ENCODE measurements around the gene MAP2K5. TPM values are rescaled to one million over a fixed set of nuclear protein-coding genes. Genes with fewer than 3 reads are reported as not detected.

Gene MAP2K5
- total RNA-seq, 1 donor from 2014 or later = 29.8 TPM

- H3K9me3 Mint-ChIP-seq = no peaks in the 10 kb centered on the region
- no peak overlapping the region for H3K4me3 Mint-ChIP-seq
- peaks cover 81% of the 10 kb centered on the region for H3K27me3 Mint-ChIP-seq (ENCODE audit: low read depth)
- no peak for TF ChIP-seq CTCF (IDR thresholded peaks at IDR 0.05; ENCODE audit: unreplicated experiment)
- no peaks in the 10 kb centered on the region for H3K36me3 Mint-ChIP-seq
- H3K27ac Mint-ChIP-seq = no peak overlapping the region
- H3K4me1 Mint-ChIP-seq = peaks cover 25% of the 10 kb centered on the region
- no peak for DNase-seq (ENCODE audit: low spot score in 2 of 2, unreplicated experiment in 2 of 2)
Observed at GRCh38 chr15:67827562-67828277, 285.2 kb downstream of the MAP2K5 start.

GRCh38 chr15:67828278-67828968 lies 285.9 kb downstream of the MAP2K5 start:
- peaks cover 86% of the 10 kb centered on the region for H3K27me3 Mint-ChIP-seq (ENCODE audit: low read depth)
- no peaks in the 10 kb centered on the region for H3K36me3 Mint-ChIP-seq
- H3K4me3 Mint-ChIP-seq = peak overlapping the region; percentile 15
- no peak for DNase-seq (ENCODE audit: low spot score in 2 of 2, unreplicated experiment in 2 of 2)
- H3K4me1 Mint-ChIP-seq = peaks cover 31% of the 10 kb centered on the region
- no peak overlapping the region for H3K27ac Mint-ChIP-seq
- H3K9me3 Mint-ChIP-seq = no peaks in the 10 kb centered on the region
- no peak for TF ChIP-seq CTCF (IDR thresholded peaks at IDR 0.05; ENCODE audit: unreplicated experiment)

- TF ChIP-seq CTCF (IDR thresholded peaks at IDR 0.05; ENCODE audit: unreplicated experiment) = no peak
- Mint-ChIP-seq H3K36me3 (no peaks in the 10 kb centered on the region), H3K4me1 (peaks cover 30% of the 10 kb centered on the region), H3K9me3 (no peaks in the 10 kb centered on the region), H3K4me3 (no peak overlapping the region), H3K27ac (no peak overlapping the region), H3K27me3 (ENCODE audit: low read depth) (peaks cover 86% of the 10 kb centered on the region)
- DNase-seq (ENCODE audit: low spot score in 2 of 2, unreplicated experiment in 2 of 2) = no peak
Observed at GRCh38 chr15:67828969-67829646, 286.6 kb downstream of the MAP2K5 start.

GRCh38 chr15:67829647-67830504 lies 287.4 kb downstream of the MAP2K5 start:
- Mint-ChIP-seq H3K27me3 (ENCODE audit: low read depth) (peaks cover 86% of the 10 kb centered on the region), H3K4me1 (peaks cover 31% of the 10 kb centered on the region), H3K27ac (no peak overlapping the region), H3K4me3 (no peak overlapping the region), H3K9me3 (no peaks in the 10 kb centered on the region), H3K36me3 (no peaks in the 10 kb centered on the region)
- no peak for TF ChIP-seq CTCF (IDR thresholded peaks at IDR 0.05; ENCODE audit: unreplicated experiment)
- DNase-seq (ENCODE audit: low spot score in 2 of 2, unreplicated experiment in 2 of 2) = no peak

- H3K27me3 Mint-ChIP-seq (ENCODE audit: low read depth) = peaks cover 86% of the 10 kb centered on the region
- TF ChIP-seq CTCF (IDR thresholded peaks at IDR 0.05; ENCODE audit: unreplicated experiment) = no peak
- H3K27ac Mint-ChIP-seq = no peak overlapping the region
- no peak for DNase-seq (ENCODE audit: low spot score in 2 of 2, unreplicated experiment in 2 of 2)
- no peaks in the 10 kb centered on the region for H3K9me3 Mint-ChIP-seq
- H3K4me3 Mint-ChIP-seq = no peak overlapping the region
- H3K36me3 Mint-ChIP-seq = no peaks in the 10 kb centered on the region
- H3K4me1 Mint-ChIP-seq = peaks cover 32% of the 10 kb centered on the region
Observed at GRCh38 chr15:67831363-67831762, 288.9 kb downstream of the MAP2K5 start.
